ENCODE data around the gene SDK1.

DNA sequence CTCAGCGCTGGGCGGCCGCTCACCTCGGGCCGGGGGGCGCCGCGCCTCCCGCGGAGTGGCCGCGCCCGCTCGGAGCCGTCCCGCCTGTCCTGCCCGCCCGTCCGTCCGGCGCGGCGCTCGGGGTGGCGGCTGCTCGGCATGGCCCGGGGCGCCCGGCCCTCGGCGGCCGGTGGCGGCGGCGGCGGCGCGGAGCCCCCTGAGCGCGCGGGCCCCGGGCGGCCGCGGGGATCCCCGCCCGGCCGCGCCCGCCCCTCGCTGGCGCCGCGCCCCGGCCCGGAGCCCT, 338 bp downstream of the SDK1 start:
- no peak for TF ChIP-seq POLR2A (IDR thresholded peaks at IDR 0.05)
- TF ChIP-seq, protein P1, sequence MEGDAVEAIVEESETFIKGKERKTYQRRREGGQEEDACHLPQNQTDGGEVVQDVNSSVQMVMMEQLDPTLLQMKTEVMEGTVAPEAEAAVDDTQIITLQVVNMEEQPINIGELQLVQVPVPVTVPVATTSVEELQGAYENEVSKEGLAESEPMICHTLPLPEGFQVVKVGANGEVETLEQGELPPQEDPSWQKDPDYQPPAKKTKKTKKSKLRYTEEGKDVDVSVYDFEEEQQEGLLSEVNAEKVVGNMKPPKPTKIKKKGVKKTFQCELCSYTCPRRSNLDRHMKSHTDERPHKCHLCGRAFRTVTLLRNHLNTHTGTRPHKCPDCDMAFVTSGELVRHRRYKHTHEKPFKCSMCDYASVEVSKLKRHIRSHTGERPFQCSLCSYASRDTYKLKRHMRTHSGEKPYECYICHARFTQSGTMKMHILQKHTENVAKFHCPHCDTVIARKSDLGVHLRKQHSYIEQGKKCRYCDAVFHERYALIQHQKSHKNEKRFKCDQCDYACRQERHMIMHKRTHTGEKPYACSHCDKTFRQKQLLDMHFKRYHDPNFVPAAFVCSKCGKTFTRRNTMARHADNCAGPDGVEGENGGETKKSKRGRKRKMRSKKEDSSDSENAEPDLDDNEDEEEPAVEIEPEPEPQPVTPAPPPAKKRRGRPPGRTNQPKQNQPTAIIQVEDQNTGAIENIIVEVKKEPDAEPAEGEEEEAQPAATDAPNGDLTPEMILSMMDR (IDR thresholded peaks at IDR 0.05), result no peak
